Activated CD4-positive, CD25-positive, alpha-beta regulatory T cell treated with anti-CD3 and anti-CD28 coated beads, Interleukin-2, amount 50 U/mL, for 16 hours (primary cell): ENCODE results near the gene PRKCA.
"Not testable (repeated sequence)": the region's sequence is repeated elsewhere in the genome, so short reads cannot be mapped to it uniquely, and the experiment has no call there.

Experiments
- DNase-seq: peaks from one replicate; pipeline ENCODE4 v3.0.0-alpha.2; 2020; ENCODE audit warnings: low read depth, low spot score

Gene PRKCA

GRCh38 chr17:66290101-66290722, 12.2 kb upstream of the PRKCA start:
- DNase-seq, result no peak

GRCh38 chr17:66292353-66292752, 10.1 kb upstream of the PRKCA start:
- no peak for DNase-seq

- no peak for DNase-seq
Observed at GRCh38 chr17:66296289-66296725, 6.1 kb upstream of the PRKCA start.

- DNase-seq, result not testable (repeated sequence)
Observed at GRCh38 chr17:66297443-66297842, 5.0 kb upstream of the PRKCA start.

GRCh38 chr17:66299711-66300110, 2.7 kb upstream of the PRKCA start:
- no peak for DNase-seq

- DNase-seq, result no peak
Observed at GRCh38 chr17:66300956-66301355, 1.5 kb upstream of the PRKCA start.

- no peak for DNase-seq
Observed at GRCh38 chr17:66301367-66301863, 998 bp upstream of the PRKCA start.

GRCh38 chr17:66302761-66303626, 581 bp downstream of the PRKCA start:
- DNase-seq, result no peak

- DNase-seq, result no peak
Observed at GRCh38 chr17:66304304-66305174, 2.1 kb downstream of the PRKCA start.

- DNase-seq, result no peak
Observed at GRCh38 chr17:66306446-66306845, 4.0 kb downstream of the PRKCA start.

GRCh38 chr17:66307257-66307656, 4.8 kb downstream of the PRKCA start:
- no peak for DNase-seq

- DNase-seq, result no peak
Observed at GRCh38 chr17:66308856-66309255, 6.4 kb downstream of the PRKCA start.

GRCh38 chr17:66309793-66310192, 7.4 kb downstream of the PRKCA start:
- DNase-seq, result no peak

GRCh38 chr17:66310528-66311148, 8.2 kb downstream of the PRKCA start:
- no peak for DNase-seq

- no peak for DNase-seq
Observed at GRCh38 chr17:66312912-66313311, 10.5 kb downstream of the PRKCA start.

GRCh38 chr17:66313325-66313724, 10.9 kb downstream of the PRKCA start:
- DNase-seq, result no peak

GRCh38 chr17:66313995-66314659, 11.7 kb downstream of the PRKCA start:
- no peak for DNase-seq

- no peak for DNase-seq
Observed at GRCh38 chr17:66317629-66318028, 15.2 kb downstream of the PRKCA start.

- DNase-seq, result no peak
Observed at GRCh38 chr17:66319226-66319625, 16.8 kb downstream of the PRKCA start.

- DNase-seq, result no peak
Observed at GRCh38 chr17:66322764-66323163, 20.4 kb downstream of the PRKCA start.
